ENCODE data around the gene LRRC17. TPM values are rescaled to one million over a fixed set of nuclear protein-coding genes. Genes with fewer than 3 reads are reported as not detected.

The LRRC17 gene
- total and polyA plus RNA-seq, 9 of the 15 experiments (the other 6 are each of a cell fraction or from before 2014, with no cell fraction given) = 0.03 to 0.18 (median 0.12) TPM; not detected in 5

- Histone ChIP-seq H3K36me3 (ENCODE audit: control insufficient read depth, insufficient read depth, low read length) (peaks cover 44% of the 10 kb centered on the region), H3K4me1 (replicated peaks in 1 of 2; ENCODE audit: control insufficient read depth in 2 of 2, insufficient read depth in 2 of 2, low read length in 2 of 2) (peaks cover 11 to 18% of the 10 kb centered on the region in 2 experiments; a peak in 4 of 5 replicates), H4K20me1 (replicated peaks; ENCODE audit: control insufficient read depth, insufficient read depth, low read length) (no peaks in the 10 kb centered on the region), H3K9me1 (ENCODE audit: control insufficient read depth, insufficient read depth, low read length) (no peaks in the 10 kb centered on the region), H3K4me2 (ENCODE audit: insufficient read depth, low read length) (peak overlapping the region; percentile 100), H3K27me3 (ENCODE audit: control insufficient read depth in 2 of 2, insufficient read depth in 2 of 2, low read length in 2 of 2) (no peaks in the 10 kb centered on the region), H3K9ac (ENCODE audit: insufficient read depth in 1 of 2, low read depth in 2 of 2, low read length in 2 of 2) (peak overlapping the region; percentile 97 to 99), H3K9me3 (replicated peaks; ENCODE audit: control insufficient read depth, insufficient read depth, low read depth, low read length) (peaks cover 2% of the 10 kb centered on the region; the same call in 1 of the 2 replicates), H2AFZ (ENCODE audit: low read depth, low read length) (peak overlapping the region; percentile 67), H3K27ac (ENCODE audit: extremely low read depth, low read depth, low read length) (peak overlapping the region; percentile 99), H3K4me3 (peak overlapping the region; percentile 82), H3K79me2 (ENCODE audit: control insufficient read depth, insufficient read depth, low read length) (peaks cover 93% of the 10 kb centered on the region)
- in situ Hi-C loops (cut with MboI) = no loop called here
- ChIA-PET POLR2A (interaction anchor here (0.7 to 1.5 kb wide), 3 partner anchors 63 to 146 kb away, joined by 4 to 5 read pairs (median 4); no protein-coding TSS in a partner anchor), CTCF (ENCODE audit: low intra/inter-chr PET ratio) (no interaction called here)
- WGBS (ENCODE audit: insufficient coverage, low coverage, missing lambda C conversion rate) = 0% methylated on average over 15 of the region's 15 CpGs
- DNase-seq (ENCODE audit: extremely low read depth in 1 of 4, low spot score in 3 of 4) (peak; percentile 63 to 76 (median 66)), FAIRE-seq (peak; percentile 61), ATAC-seq (peak; percentile 69)
- intact Hi-C loops (cut with micrococcal nuclease) = loop anchor here (2.0 to 5.0 kb wide), 3 partner anchors 63 to 227 kb away; partner anchors contain the start of gene FAM185A
- BruUV-seq (replicated peaks) = no TSS peak
- no peak for TF ChIP-seq MAX (CRISPR knock-in tag; IDR thresholded peaks at IDR 0.05)
- peak; percentile 44 for TF ChIP-seq VEZF1 (CRISPR knock-in tag; IDR thresholded peaks at IDR 0.05)
- peak; percentile 63 for TF ChIP-seq TAF9B (IDR thresholded peaks at IDR 0.05; ENCODE audit: partially characterized antibody)
- TF ChIP-seq MNT (conservative IDR thresholded peaks at IDR 0.05) = peak in 1 of 2 experiments; percentile 46; a peak in 1 of 4 replicates
- peak in 1 of 2 experiments; percentile 64; a peak in 2 of 4 replicates for TF ChIP-seq KDM1A (IDR thresholded peaks at IDR 0.05)
- peak; percentile 73 for TF ChIP-seq C11orf30 (IDR thresholded peaks at IDR 0.05; ENCODE audit: low read depth)
- TF ChIP-seq BRD9 (IDR thresholded peaks at IDR 0.05; ENCODE audit: low read depth, partially characterized antibody) = peak; percentile 97
- peak in 1 of 2 experiments; percentile 48; a peak in 1 of 4 replicates for TF ChIP-seq TRIM24 (IDR thresholded peaks at IDR 0.05)
- peak; percentile 69; the same call in 1 of the 2 replicates for TF ChIP-seq CHAMP1 (IDR thresholded peaks at IDR 0.05)
- TF ChIP-seq SMARCA4 (IDR thresholded peaks at IDR 0.05) = peak; percentile 64
- TF ChIP-seq HDAC1 (IDR thresholded peaks at IDR 0.05) = peak in 1 of 2 experiments; percentile 84; a peak in 1 of 4 replicates
- peak; percentile 83 for TF ChIP-seq POLR2B (IDR thresholded peaks at IDR 0.05; ENCODE audit: low read depth, partially characterized antibody)
- peak; percentile 80; the same call in 1 of the 2 replicates for TF ChIP-seq ZBTB26 (CRISPR knock-in tag; IDR thresholded peaks at IDR 0.05)
- TF ChIP-seq ZC3H8 (IDR thresholded peaks at IDR 0.05) = 0 out of 2 replicates have a peak, but pooled peaks have one; percentile 59
These were observed 61.8 kb downstream of the LRRC17 start for GRCh38 chr7:102974366-102975236.
